H1 (cell line): ENCODE results near the gene RNF43. TPM values are rescaled to one million over a fixed set of nuclear protein-coding genes. Genes with fewer than 3 reads are reported as not detected.
A peak's percentile ranks its signal among the peaks of the same experiment; 100 is the strongest.

Experiments
- CTCF ChIA-PET: fragments of 300-600 bp; sonication (Branson Sonifier 250); formaldehyde crosslinking; loops from one replicate; lab custom pipeline; 2021; ENCODE audit not compliant: partially characterized antibody; lab: Charles Lee
- POLR2A ChIA-PET: fragments of 300-600 bp; sonication (Branson Sonifier 250); formaldehyde crosslinking; loops from one replicate; lab custom pipeline; 2021; ENCODE audit warnings: inconsistent platforms; ENCODE audit not compliant: partially characterized antibody; lab: Charles Lee
- DNase-seq, 2 experiments: peaks; one replicate each; pipeline versions ENCODE4 v3.0.0 to v3.0.0-alpha.2; 2010 to 2022; ENCODE audit warnings: low spot score in 2 of 2, low read depth in 1 of 2, mixed read lengths in 1 of 2
- FAIRE-seq: peaks from 2 replicates; lab custom pipeline; 2011; peaks lifted over from hg19 to GRCh38; lab: Jason Lieb, UNC
- H2AFZ ChIP-seq: 2 replicates; pipeline ENCODE4 v1.8.1; 2012; ENCODE audit warnings: low read length, inconsistent platforms
- H2AK5ac ChIP-seq: 2 replicates; pipeline ENCODE4 v1.6.1; 2013; ENCODE audit warnings: low read depth, low read length
- H2BK120ac ChIP-seq: replicated peaks from 2 replicates; pipeline ENCODE3; 2013; ENCODE audit warnings: low read depth, low read length, inconsistent platforms
- H2BK12ac ChIP-seq: 2 replicates; pipeline ENCODE4 v1.6.1; 2013; ENCODE audit warnings: low read depth, low read length
- H2BK15ac ChIP-seq: 2 replicates; pipeline ENCODE4 v1.6.1; 2013; ENCODE audit warnings: low read length
- H2BK20ac ChIP-seq: 2 replicates; pipeline ENCODE4 v1.6.1; 2013; ENCODE audit warnings: low read length
- H2BK5ac ChIP-seq: 2 replicates; pipeline ENCODE4 v1.6.1; 2013; ENCODE audit warnings: low read depth, low read length
- H3K14ac ChIP-seq: 2 replicates; pipeline ENCODE4 v1.6.1; 2013; ENCODE audit warnings: inconsistent platforms; ENCODE audit not compliant: insufficient read length
- H3K18ac ChIP-seq: 2 replicates; pipeline ENCODE4 v1.6.1; 2013; ENCODE audit warnings: low read length; ENCODE audit errors: extremely low read depth
- H3K23ac ChIP-seq: 2 replicates; pipeline ENCODE4 v1.6.1; 2013; ENCODE audit warnings: inconsistent platforms; ENCODE audit not compliant: insufficient read length
- H3K23me2 ChIP-seq: 2 replicates; pipeline ENCODE4 v1.6.1; 2013; ENCODE audit warnings: low read depth, low read length
- H3K27ac ChIP-seq: 2 replicates; pipeline ENCODE4 v1.6.1; 2011; ENCODE audit warnings: low read depth, low read length, inconsistent platforms
- H3K27me3 ChIP-seq, 4 experiments: replicated peaks in 1 of 4; 1 replicate in 1 of 4; 2 replicates in 3 of 4; pipeline versions ENCODE4 v1.6.1 to v1.8.1; 2011 to 2013; ENCODE audit warnings: low read length in 3 of 4, mild to moderate bottlenecking in 3 of 4, inconsistent platforms in 2 of 4, mixed read lengths in 2 of 4, moderate library complexity in 1 of 4; ENCODE audit not compliant: control insufficient read depth in 3 of 4, insufficient read depth in 3 of 4; ENCODE audit errors: extremely low read depth in 1 of 4
- H3K36me3 ChIP-seq, 4 experiments: 2 replicates each; pipeline versions ENCODE4 v1.6.1 to v1.8.1; 2011 to 2013; ENCODE audit warnings: mild to moderate bottlenecking in 4 of 4, low read length in 3 of 4, moderate library complexity in 2 of 4, control low read depth in 1 of 4, inconsistent platforms in 1 of 4; ENCODE audit not compliant: insufficient read depth in 4 of 4, control insufficient read depth in 2 of 4
- H3K4ac ChIP-seq: replicated peaks from 2 replicates; pipeline ENCODE3; 2013; ENCODE audit warnings: low read length, low read depth, mixed read lengths, inconsistent platforms; ENCODE audit not compliant: insufficient read length
- H3K4me1 ChIP-seq, 4 experiments: replicated peaks in 1 of 4; 1 replicate in 1 of 4; 2 replicates in 3 of 4; pipeline versions ENCODE4 v1.6.1 to v1.8.1; 2011 to 2013; ENCODE audit warnings: low read length in 3 of 4, inconsistent platforms in 2 of 4, mixed read lengths in 1 of 4; ENCODE audit not compliant: insufficient read depth in 4 of 4, control insufficient read depth in 3 of 4
- H3K4me2 ChIP-seq, 2 experiments: 2 replicates each; pipeline versions ENCODE4 v1.6.1 to v1.8.1; 2011 to 2013; ENCODE audit warnings: low read depth in 2 of 2, low read length in 2 of 2, control low read depth in 1 of 2, inconsistent platforms in 1 of 2, mild to moderate bottlenecking in 1 of 2; ENCODE audit not compliant: insufficient read depth in 1 of 2
- H3K4me3 ChIP-seq, 4 experiments: fragments of 200-600, 300-600 bp in 1 of 4; sonication (generic), shearing (Covaris generic), sonication (Bioruptor Twin) in 1 of 4; 2 replicates each; pipeline versions ENCODE4 v1.5.1 to v1.8.1; 2011 to 2016; ENCODE audit warnings: low read length in 4 of 4, low read depth in 3 of 4, control low read depth in 2 of 4, inconsistent platforms in 2 of 4, mild to moderate bottlenecking in 2 of 4, mixed read lengths in 1 of 4, moderate library complexity in 1 of 4; ENCODE audit not compliant: insufficient read depth in 2 of 4; ENCODE audit errors: extremely low read depth in 1 of 4
- H3K56ac ChIP-seq: replicated peaks from 2 replicates; pipeline ENCODE3; 2013; ENCODE audit warnings: low read depth, mild to moderate bottlenecking, mixed read lengths, low read length, inconsistent platforms; ENCODE audit not compliant: insufficient read length
- H3K79me1 ChIP-seq: 2 replicates; pipeline ENCODE4 v1.6.1; 2013; ENCODE audit warnings: low read depth, low read length, control low read depth
- H3K79me2 ChIP-seq, 2 experiments: 2 replicates each; pipeline versions ENCODE4 v1.6.1 to v1.8.1; 2012 to 2013; ENCODE audit warnings: low read length in 2 of 2, mild to moderate bottlenecking in 2 of 2, inconsistent platforms in 1 of 2; ENCODE audit not compliant: insufficient read depth in 2 of 2, control insufficient read depth in 1 of 2
- H3K9ac ChIP-seq, 4 experiments: replicated peaks in 1 of 4; 1 replicate in 1 of 4; 2 replicates in 3 of 4; pipeline versions ENCODE4 v1.6.1 to v1.8.1; 2011 to 2013; ENCODE audit warnings: low read depth in 3 of 4, low read length in 3 of 4, control low read depth in 2 of 4, mild to moderate bottlenecking in 2 of 4, moderate library complexity in 2 of 4, inconsistent platforms in 1 of 4; ENCODE audit errors: extremely low read depth in 1 of 4
- H3K9me3 ChIP-seq, 2 experiments: 2 replicates each; pipeline versions ENCODE4 v1.6.1 to v1.8.1; 2012 to 2013; ENCODE audit warnings: mild to moderate bottlenecking in 2 of 2, moderate library complexity in 2 of 2, control low read depth in 1 of 2, inconsistent platforms in 1 of 2, low read depth in 1 of 2, low read length in 1 of 2, mixed read lengths in 1 of 2; ENCODE audit not compliant: insufficient read depth in 2 of 2
- H4K20me1 ChIP-seq, 2 experiments: replicated peaks in 1 of 2; 2 replicates each; pipeline versions ENCODE3 to v1.8.1; 2011 to 2013; ENCODE audit warnings: inconsistent platforms in 2 of 2, low read length in 2 of 2, mild to moderate bottlenecking in 1 of 2; ENCODE audit not compliant: insufficient read depth in 2 of 2, control insufficient read depth in 1 of 2
- H4K5ac ChIP-seq: 2 replicates; pipeline ENCODE4 v1.6.1; 2013; ENCODE audit warnings: low read length, low read depth, mixed read lengths, inconsistent platforms; ENCODE audit not compliant: insufficient read length
- H4K8ac ChIP-seq: 2 replicates; pipeline ENCODE4 v1.8.0; 2013; ENCODE audit warnings: mild to moderate bottlenecking, moderate library complexity, low read length, inconsistent platforms; ENCODE audit not compliant: insufficient read depth; ENCODE audit errors: extremely low read depth
- H4K91ac ChIP-seq: replicated peaks from 2 replicates; pipeline ENCODE3; 2013; ENCODE audit warnings: low read length, mixed read lengths, inconsistent platforms; ENCODE audit not compliant: insufficient read length
- FOSL1 ChIP-seq: IDR thresholded peaks from 2 replicates; pipeline ENCODE4 v1.6.1; 2011; ENCODE audit warnings: mild to moderate bottlenecking, low read depth, low read length, moderate library complexity; ENCODE audit not compliant: insufficient read depth
- KDM4A ChIP-seq: IDR thresholded peaks from one replicate; pipeline ENCODE4 v1.7.1; 2012; ENCODE audit warnings: low read depth, mild to moderate bottlenecking, moderate library complexity, low read length, inconsistent platforms; ENCODE audit not compliant: severe bottlenecking
- NANOG ChIP-seq: IDR thresholded peaks from 2 replicates; pipeline ENCODE4 v1.6.1; 2011; ENCODE audit warnings: low read length, low read depth, mild to moderate bottlenecking, inconsistent platforms; ENCODE audit not compliant: insufficient read depth, poor library complexity, severe bottlenecking
- whole genome bisulfite sequencing, 2 experiments: shearing (Covaris generic) in 1 of 2; methylation state at CpG; one replicate each; pipeline versions ENCODE4 v1.1.6 to v1.1.7; 2013 to 2015; ENCODE audit warnings: low lambda C conversion rate in 2 of 2, mixed read lengths in 2 of 2, inconsistent platforms in 1 of 2, low coverage in 1 of 2, missing lambda C conversion rate in 1 of 2; ENCODE audit not compliant: insufficient replicate concordance in 2 of 2, insufficient coverage in 1 of 2, insufficient read length in 1 of 2; ENCODE audit errors: extremely low coverage in 1 of 2, missing lambda C conversion rate in 1 of 2; 5-methylcytosine and 5-hydroxymethylcytosine counted together
- polyA plus RNA-seq, 7 experiments: library from polyadenylated mRNA; depleted of rRNA in 3 of 7; stranded (reverse) in 5 of 7; unstranded in 2 of 7; fragments of >200 nt in 5 of 7; fragments of 200-250 nt in 2 of 7; gene quantifications; 1 replicate in 5 of 7; 2 replicates in 1 of 7; 4 replicates in 1 of 7; pipeline versions ENCODE4 v1.2.1 to v1.2.3, GENCODE V29; 2011 to 2013; ENCODE audit warnings: missing spikeins in 2 of 7, mixed read lengths in 2 of 7
- total RNA-seq: library from RNA; stranded (reverse); fragmentation: NEBNext Ultra II Directional; extraction: Animal tissue kit (Norgen Biotek cat#: 25700); gene quantifications from 2 replicates; pipeline ENCODE4 v1.2.1, GENCODE V29; 2021

RNF43 gene
- total and polyA plus RNA-seq, 2 of the 8 experiments (the other 6 are each of a cell fraction or from before 2014, with no cell fraction given): 0.89 to 1.5 TPM

DNA sequence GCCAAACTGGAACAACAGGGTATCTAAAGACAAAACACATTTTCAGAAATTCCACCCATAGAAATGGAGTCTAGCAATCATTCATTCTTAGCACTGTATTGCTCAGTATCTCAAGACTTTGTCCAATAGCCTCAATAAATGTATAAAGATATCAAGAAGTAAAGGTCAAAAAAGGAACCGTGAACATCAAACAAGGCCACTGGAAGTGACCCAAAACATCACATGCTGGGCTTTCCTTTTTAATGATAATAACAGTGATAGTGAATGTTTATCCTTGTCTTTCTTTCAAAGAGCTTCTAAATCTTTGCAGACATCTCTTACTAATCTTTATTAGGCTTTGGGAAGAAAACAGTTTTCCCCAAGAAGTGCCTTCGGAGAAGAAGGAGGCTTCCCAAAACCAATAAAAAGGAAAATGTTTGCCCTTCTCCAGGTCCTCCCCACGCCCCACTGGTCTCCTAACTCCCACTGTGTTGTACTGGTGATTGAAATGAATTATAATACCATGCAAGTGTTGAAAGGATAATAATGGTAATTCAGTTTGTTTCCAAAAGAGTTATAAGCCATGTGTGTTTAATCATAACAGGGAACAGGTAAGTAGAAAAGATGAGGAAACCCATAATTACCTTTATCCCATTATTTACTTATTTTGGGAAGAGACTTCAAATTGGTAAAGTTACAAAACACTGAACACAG lies 18.6 kb downstream of the RNF43 start:
- Histone ChIP-seq H2BK120ac (no peak overlapping the region), H4K20me1 (peaks cover 0 to 2% of the 10 kb centered on the region in 2 experiments), H3K4me3 (0 out of 8 replicates have a peak overlapping the region, but pooled peaks of 1 of the 4 experiments have one; percentile 3), H3K4me2 (peak overlapping the region; percentile 16 to 18; a peak in 2 of 4 replicates), H2BK5ac (no peak overlapping the region), H3K79me2 (no peaks in the 10 kb centered on the region), H2BK12ac (no peak overlapping the region), H2BK20ac (no peak overlapping the region), H3K14ac (no peak overlapping the region), H3K9me3 (no peaks in the 10 kb centered on the region), H4K91ac (no peak overlapping the region)
- DNase-seq (no peak), FAIRE-seq (no peak)
- POLR2A ChIA-PET: interaction anchor here (2.7 kb wide), 1 partner anchor 18 kb away, joined by 9 read pairs; the partner anchor contains the start of gene RNF43
- TF ChIP-seq NANOG (peak; percentile 66), KDM4A (no peak), FOSL1 (no peak)
- TF ChIP-seq, all 59 proteins: peak for 1
- Histone ChIP-seq H3K27me3 (peaks cover 19 to 56% (median 42%) of the 10 kb centered on the region in 4 experiments; a peak in 6 of 7 replicates), H3K4me1 (peaks cover 2 to 11% (median 8%) of the 10 kb centered on the region in 4 experiments; a peak in 4 of 7 replicates), H2BK15ac (no peak overlapping the region), H4K8ac (no peak overlapping the region), H3K18ac (no peak overlapping the region), H4K5ac (no peak overlapping the region), H2AK5ac (no peak overlapping the region), H3K79me1 (no peaks in the 10 kb centered on the region), H3K36me3 (no peaks in the 10 kb centered on the region), H3K4ac (no peak overlapping the region), H3K23ac (no peak overlapping the region), H3K27ac (no peak overlapping the region), H3K56ac (no peak overlapping the region), H2AFZ (no peak overlapping the region), H3K23me2 (no peaks in the 10 kb centered on the region), H3K9ac (no peak overlapping the region)
- 11% methylated on average over 3 of the region's 3 CpGs; no CpG with 5 or more reads in 1 of the 2 experiments for WGBS, 2 experiments
- CTCF ChIA-PET: interaction anchor here (0.9 to 1.7 kb wide), 4 partner anchors 10 to 61 kb away, joined by 3 to 8 read pairs (median 4); partner anchors contain the start of gene RNF43
